WTC11 (cell line): ENCODE results near the gene NAT9.

Experiments used
- GABPB1 ChIP-seq: sonication (generic); formaldehyde crosslinking; IDR thresholded peaks from 2 replicates; pipeline ENCODE4 v1.8.1; 2023; ENCODE audit warnings: mild to moderate bottlenecking, missing genetic modification reagents
- IRF2 ChIP-seq: sonication (generic); formaldehyde crosslinking; IDR thresholded peaks from 2 replicates; pipeline ENCODE4 v1.8.0; 2022; ENCODE audit warnings: low read depth, missing genetic modification reagents, borderline replicate concordance
- JUN ChIP-seq: sonication (generic); formaldehyde crosslinking; IDR thresholded peaks from 2 replicates; pipeline ENCODE4 v1.8.0; 2023; ENCODE audit warnings: mild to moderate bottlenecking, missing genetic modification reagents
- MYBL2 ChIP-seq: sonication (generic); formaldehyde crosslinking; IDR thresholded peaks from 2 replicates; pipeline ENCODE4 v1.8.1; 2023; ENCODE audit warnings: mild to moderate bottlenecking, moderate library complexity, missing genetic modification reagents
- NFYB ChIP-seq: sonication (generic); formaldehyde crosslinking; conservative IDR thresholded peaks from 2 replicates; pipeline ENCODE4 v1.8.0; 2022; ENCODE audit warnings: low read depth, missing genetic modification reagents
- TCF7 ChIP-seq: sonication (generic); formaldehyde crosslinking; IDR thresholded peaks from 2 replicates; pipeline ENCODE4 v1.8.0; 2022; ENCODE audit warnings: mild to moderate bottlenecking, low read depth, missing genetic modification reagents, moderate library complexity
- ZNF317 ChIP-seq: sonication (generic); formaldehyde crosslinking; IDR thresholded peaks from 2 replicates; pipeline ENCODE4 v1.8.1; 2023; ENCODE audit warnings: low read depth, mild to moderate bottlenecking, moderate library complexity, missing genetic modification reagents, borderline replicate concordance
- TF ChIP-seq, protein P1 (sequence below): fragments of 200-600 bp; IDR thresholded peaks from 2 replicates; pipeline ENCODE4 v1.8.0; 2022; ENCODE audit warnings: antibody characterized with exemption
- TF ChIP-seq, protein P2 (sequence below): sonication (generic); formaldehyde crosslinking; IDR thresholded peaks from 2 replicates; pipeline ENCODE4 v1.8.0; 2022; ENCODE audit warnings: mild to moderate bottlenecking, missing genetic modification reagents
- TF ChIP-seq, protein P3 (sequence below): sonication (generic); formaldehyde crosslinking; IDR thresholded peaks from 2 replicates; pipeline ENCODE4 v1.8.1; 2023; ENCODE audit warnings: mild to moderate bottlenecking, missing genetic modification reagents, moderate library complexity

DNA sequence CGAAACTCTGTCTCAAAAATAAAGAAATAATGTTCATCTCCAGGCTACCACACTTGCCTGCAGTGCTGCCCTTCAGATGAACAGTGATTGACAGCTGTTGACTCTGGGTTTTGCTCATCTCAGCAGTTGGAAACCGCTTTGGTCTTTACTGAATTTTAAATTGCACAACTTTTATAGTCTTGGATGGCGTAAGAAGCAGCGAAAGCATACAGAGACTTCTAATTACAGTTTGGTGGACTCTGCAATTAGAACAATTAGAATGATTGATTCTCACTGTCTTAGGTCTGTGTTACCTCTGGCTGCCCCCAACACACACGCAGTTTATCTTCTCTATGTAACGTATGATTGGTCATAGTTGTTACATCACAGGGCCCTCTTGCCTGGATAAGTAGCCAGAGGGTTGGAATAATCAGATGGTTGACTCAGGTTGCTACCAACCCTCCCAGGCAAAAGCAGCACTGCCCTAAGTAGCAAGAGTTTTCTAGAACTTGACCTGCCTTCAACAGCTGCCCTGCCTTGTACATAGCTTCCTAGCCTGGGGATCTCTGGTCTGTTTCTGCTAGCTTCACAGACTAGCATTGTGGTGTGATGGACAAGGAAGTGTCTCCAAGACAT is 1.9 kb upstream of the NAT9 start:
- TF ChIP-seq ZNF317 (CRISPR knock-in tag): no peak
- TF ChIP-seq, protein P1, sequence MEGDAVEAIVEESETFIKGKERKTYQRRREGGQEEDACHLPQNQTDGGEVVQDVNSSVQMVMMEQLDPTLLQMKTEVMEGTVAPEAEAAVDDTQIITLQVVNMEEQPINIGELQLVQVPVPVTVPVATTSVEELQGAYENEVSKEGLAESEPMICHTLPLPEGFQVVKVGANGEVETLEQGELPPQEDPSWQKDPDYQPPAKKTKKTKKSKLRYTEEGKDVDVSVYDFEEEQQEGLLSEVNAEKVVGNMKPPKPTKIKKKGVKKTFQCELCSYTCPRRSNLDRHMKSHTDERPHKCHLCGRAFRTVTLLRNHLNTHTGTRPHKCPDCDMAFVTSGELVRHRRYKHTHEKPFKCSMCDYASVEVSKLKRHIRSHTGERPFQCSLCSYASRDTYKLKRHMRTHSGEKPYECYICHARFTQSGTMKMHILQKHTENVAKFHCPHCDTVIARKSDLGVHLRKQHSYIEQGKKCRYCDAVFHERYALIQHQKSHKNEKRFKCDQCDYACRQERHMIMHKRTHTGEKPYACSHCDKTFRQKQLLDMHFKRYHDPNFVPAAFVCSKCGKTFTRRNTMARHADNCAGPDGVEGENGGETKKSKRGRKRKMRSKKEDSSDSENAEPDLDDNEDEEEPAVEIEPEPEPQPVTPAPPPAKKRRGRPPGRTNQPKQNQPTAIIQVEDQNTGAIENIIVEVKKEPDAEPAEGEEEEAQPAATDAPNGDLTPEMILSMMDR: no peak
- no peak for TF ChIP-seq GABPB1 (CRISPR knock-in tag)
- TF ChIP-seq, protein P2, sequence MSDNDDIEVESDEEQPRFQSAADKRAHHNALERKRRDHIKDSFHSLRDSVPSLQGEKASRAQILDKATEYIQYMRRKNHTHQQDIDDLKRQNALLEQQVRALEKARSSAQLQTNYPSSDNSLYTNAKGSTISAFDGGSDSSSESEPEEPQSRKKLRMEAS: no peak
- TF ChIP-seq MYBL2: no peak
- no peak for TF ChIP-seq NFYB (CRISPR knock-in tag)
- TF ChIP-seq TCF7 (CRISPR knock-in tag): no peak
- TF ChIP-seq JUN: no peak
- TF ChIP-seq, protein P3, sequence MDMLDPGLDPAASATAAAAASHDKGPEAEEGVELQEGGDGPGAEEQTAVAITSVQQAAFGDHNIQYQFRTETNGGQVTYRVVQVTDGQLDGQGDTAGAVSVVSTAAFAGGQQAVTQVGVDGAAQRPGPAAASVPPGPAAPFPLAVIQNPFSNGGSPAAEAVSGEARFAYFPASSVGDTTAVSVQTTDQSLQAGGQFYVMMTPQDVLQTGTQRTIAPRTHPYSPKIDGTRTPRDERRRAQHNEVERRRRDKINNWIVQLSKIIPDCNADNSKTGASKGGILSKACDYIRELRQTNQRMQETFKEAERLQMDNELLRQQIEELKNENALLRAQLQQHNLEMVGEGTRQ (CRISPR knock-in tag): no peak
- no peak for TF ChIP-seq IRF2 (CRISPR knock-in tag)
